Measurements from ENCODE around the gene ARHGEF17.

ARHGEF17 gene

GRCh38 chr11:73293356-73293936 lies 14.6 kb upstream of the ARHGEF17 start:
- DNase-seq, result no peak

- DNase-seq, result no peak
These were observed 13.5 kb upstream of the ARHGEF17 start for GRCh38 chr11:73294604-73295003.

DNA sequence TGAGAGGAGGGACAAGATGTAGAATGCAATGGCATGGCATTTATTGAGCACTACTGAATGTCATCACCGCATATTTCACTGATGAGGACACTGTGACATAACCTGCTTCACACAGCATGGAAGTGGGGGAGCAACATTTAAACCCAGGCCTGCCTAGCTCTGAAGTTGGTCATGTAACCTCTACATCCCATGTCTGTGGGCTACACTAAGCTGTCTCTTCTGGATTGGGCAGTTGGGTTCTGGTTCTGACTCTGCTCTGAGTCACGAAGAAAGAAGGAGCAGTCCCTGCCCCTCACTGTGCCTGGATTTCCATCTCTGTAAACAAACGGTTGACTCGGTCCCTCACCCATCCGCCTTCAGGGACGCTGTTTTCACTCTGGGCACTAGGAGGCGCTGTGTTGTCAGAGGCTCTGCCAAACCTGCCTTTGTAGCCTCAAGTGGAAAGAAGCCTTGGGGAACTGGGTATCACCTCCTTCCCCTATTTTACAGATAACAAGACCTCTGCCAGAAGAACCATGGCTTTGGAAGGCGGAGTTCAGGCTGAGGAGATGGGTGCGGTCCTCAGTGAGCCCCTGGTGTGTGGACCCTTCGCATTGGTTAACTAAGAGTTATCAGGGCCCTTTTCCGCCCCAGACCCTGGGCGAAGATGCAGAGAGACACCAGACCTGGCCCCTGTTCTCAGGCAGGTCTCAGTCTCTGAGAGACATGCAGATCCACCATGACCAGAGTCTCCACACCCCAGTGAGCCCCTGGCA lies 12.7 kb upstream of the ARHGEF17 start:
- peak; percentile 88 to 91 for DNase-seq

DNA sequence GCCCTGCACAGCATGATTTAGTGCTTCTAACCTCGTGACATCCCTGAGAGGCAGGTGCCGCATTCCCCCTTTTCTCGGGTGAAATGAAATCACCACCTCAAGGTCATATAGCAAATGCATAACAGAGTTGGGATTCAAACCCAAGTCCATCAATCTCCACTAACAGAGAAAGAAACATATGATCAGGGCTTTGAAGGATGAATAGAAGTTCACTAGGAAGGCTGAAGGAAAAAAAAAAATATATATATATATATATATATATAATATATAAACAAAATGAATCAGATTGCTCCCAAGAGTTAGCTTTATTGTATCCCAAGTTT lies 12.1 kb upstream of the ARHGEF17 start:
- no peak for DNase-seq

GRCh38 chr11:73296501-73297230 lies 11.4 kb upstream of the ARHGEF17 start:
- DNase-seq, result no peak

GRCh38 chr11:73297231-73297590 lies 10.9 kb upstream of the ARHGEF17 start:
- no peak for DNase-seq

DNA sequence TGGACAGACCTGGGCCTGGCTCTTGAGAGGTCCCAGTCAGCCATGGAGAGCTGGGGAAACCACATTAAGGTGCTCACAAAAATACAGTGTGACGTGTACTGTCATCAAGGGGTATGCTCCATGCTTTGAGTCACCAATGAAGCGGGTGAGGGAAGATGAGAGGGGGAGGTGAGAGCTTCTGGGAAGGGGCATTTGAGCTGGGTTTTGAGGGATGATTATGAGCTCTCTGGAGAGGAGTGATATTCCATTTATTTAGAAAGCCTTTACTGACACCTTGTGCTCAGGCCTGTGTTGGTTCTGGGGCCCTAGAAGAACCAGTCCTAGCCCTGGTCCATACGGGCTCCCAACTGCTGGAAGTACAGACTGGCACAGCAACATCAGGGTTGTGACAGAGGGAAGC lies 10.4 kb upstream of the ARHGEF17 start:
- no peak for DNase-seq

GRCh38 chr11:73298233-73298632 lies 9.8 kb upstream of the ARHGEF17 start:
- DNase-seq, result no peak

- no peak for DNase-seq
These were observed 8.3 kb upstream of the ARHGEF17 start for GRCh38 chr11:73299751-73300150.

- peak in 1 of 2 donors; percentile 14 for DNase-seq
These were observed 1.8 kb upstream of the ARHGEF17 start for GRCh38 chr11:73306069-73306841.

GRCh38 chr11:73306977-73307322 lies 1.1 kb upstream of the ARHGEF17 start:
- DNase-seq, result no peak

- DNase-seq, result peak; percentile 93 to 96
These were observed 613 bp upstream of the ARHGEF17 start for GRCh38 chr11:73307323-73308002.

DNA sequence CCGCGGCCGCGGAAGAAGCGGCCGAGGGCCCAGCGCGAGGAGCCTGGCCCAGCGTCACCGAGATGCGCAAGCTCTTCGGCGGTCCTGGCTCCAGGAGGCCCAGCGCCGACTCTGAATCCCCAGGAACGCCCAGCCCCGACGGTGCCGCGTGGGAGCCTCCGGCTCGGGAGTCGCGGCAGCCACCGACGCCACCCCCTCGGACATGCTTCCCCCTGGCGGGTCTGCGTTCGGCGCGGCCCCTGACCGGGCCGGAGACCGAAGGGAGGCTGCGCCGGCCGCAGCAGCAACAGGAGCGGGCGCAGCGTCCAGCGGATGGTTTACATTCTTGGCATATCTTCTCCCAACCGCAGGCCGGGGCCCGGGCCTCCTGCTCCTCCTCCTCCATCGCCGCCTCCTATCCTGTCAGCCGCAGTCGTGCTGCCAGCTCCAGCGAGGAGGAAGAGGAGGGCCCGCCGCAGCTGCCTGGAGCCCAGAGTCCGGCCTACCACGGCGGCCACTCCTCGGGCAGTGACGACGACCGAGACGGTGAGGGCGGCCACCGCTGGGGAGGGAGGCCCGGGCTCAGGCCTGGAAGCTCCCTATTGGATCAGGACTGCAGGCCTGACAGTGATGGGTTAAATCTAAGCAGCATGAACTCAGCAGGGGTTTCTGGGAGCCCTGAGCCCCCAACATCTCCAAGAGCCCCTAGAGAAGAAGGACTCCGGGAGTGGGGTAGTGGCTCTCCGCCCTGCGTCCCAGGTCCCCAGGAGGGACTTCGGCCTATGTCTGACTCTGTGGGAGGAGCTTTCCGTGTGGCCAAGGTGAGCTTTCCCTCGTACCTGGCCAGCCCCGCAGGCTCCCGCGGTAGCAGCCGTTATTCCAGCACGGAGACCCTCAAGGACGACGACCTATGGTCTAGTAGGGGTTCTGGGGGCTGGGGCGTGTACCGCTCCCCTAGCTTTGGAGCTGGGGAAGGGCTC lies 1.2 kb downstream of the ARHGEF17 start:
- DNase-seq, result peak; percentile 64 to 75

DNA sequence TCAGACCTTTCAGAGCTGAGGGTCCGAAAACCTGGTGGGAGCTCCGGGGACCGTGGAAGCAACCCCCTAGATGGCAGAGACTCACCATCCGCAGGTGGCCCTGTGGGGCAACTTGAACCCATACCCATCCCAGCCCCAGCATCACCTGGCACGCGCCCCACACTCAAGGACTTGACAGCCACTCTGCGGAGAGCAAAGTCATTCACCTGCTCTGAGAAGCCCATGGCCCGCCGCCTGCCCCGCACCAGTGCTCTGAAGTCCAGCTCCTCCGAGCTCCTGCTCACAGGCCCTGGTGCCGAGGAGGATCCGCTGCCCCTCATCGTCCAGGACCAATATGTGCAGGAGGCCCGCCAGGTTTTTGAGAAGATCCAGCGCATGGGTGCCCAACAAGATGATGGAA lies 2.0 kb downstream of the ARHGEF17 start:
- no peak for DNase-seq

- no peak for DNase-seq
These were observed 2.8 kb downstream of the ARHGEF17 start for GRCh38 chr11:73310661-73311393.

DNA sequence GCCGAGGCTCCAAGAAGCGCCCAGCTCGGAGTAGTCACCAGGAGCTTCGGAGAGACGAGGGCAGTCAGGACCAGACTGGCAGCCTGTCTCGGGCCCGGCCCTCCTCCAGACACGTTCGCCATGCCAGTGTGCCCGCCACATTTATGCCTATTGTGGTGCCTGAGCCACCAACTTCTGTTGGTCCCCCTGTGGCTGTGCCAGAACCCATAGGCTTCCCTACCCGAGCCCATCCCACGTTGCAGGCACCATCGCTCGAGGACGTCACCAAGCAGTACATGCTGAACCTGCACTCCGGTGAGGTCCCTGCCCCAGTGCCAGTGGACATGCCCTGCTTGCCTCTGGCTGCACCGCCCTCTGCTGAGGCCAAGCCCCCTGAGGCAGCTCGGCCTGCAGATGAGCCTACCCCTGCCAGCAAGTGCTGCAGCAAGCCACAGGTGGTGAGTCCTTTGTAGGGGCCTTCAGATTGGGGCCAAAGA lies 3.4 kb downstream of the ARHGEF17 start:
- no peak for DNase-seq

GRCh38 chr11:73312036-73312435 lies 4.0 kb downstream of the ARHGEF17 start:
- DNase-seq, result no peak

- no peak for DNase-seq
These were observed 4.8 kb downstream of the ARHGEF17 start for GRCh38 chr11:73312851-73313327.

DNA sequence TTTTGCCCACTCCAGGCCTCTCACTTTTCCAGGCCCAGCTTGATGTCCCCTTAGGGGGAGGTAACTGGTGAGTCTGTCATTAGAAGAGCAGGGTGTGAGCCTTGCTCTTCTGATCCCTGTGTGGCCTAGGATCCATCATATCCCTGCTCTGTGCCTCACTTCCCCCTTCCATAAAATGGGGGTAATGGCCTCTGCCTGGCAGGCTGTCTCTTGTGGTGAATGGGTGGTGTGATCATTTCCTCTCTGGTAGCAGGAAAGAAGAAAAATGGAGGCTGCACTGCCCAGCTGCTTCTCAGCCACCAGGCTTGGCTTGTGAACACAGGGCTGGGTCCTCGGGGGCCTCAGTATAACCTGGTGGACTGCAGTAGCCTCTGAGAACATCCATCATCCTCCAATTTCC lies 5.6 kb downstream of the ARHGEF17 start:
- DNase-seq, result peak; percentile 43 to 46

Measured in inflammatory macrophage (primary cell).